HG02610 (cell line): ENCODE results near the gene CTNNA3.
"Not testable (repeated sequence)": the region's sequence is repeated elsewhere in the genome, so short reads cannot be mapped to it uniquely, and the experiment has no call there.

Experiments
- ATAC-seq: cut with Tn5 transposase; IDR thresholded peaks from one replicate; pipeline ENCODE4 v1.9.1; 2021; ENCODE audit warnings: mild to moderate bottlenecking, moderate library complexity; ENCODE audit not compliant: unreplicated experiment

Gene CTNNA3

GRCh38 chr10:67259319-67259929 lies 436.6 kb downstream of the CTNNA3 start:
- ATAC-seq, result no peak

- ATAC-seq, result no peak
Measured at GRCh38 chr10:67257427-67258144, 438.4 kb downstream of the CTNNA3 start.

- no peak for ATAC-seq
Measured at GRCh38 chr10:67257018-67257417, 439.0 kb downstream of the CTNNA3 start.

- ATAC-seq, result no peak
Measured at GRCh38 chr10:67250686-67251085, 445.3 kb downstream of the CTNNA3 start.

GRCh38 chr10:67246066-67246555 lies 449.9 kb downstream of the CTNNA3 start:
- no peak for ATAC-seq

- no peak for ATAC-seq
Measured at GRCh38 chr10:67242528-67242927, 453.5 kb downstream of the CTNNA3 start.

- ATAC-seq, result no peak
Measured at GRCh38 chr10:67241451-67241850, 454.5 kb downstream of the CTNNA3 start.

- no peak for ATAC-seq
Measured at GRCh38 chr10:67239864-67240497, 456.0 kb downstream of the CTNNA3 start.

GRCh38 chr10:67230680-67231500 lies 465.1 kb downstream of the CTNNA3 start:
- not testable (repeated sequence) for ATAC-seq

GRCh38 chr10:67225226-67225625 lies 470.8 kb downstream of the CTNNA3 start:
- no peak for ATAC-seq

GRCh38 chr10:67224553-67224952 lies 471.4 kb downstream of the CTNNA3 start:
- no peak for ATAC-seq

GRCh38 chr10:67222934-67223333 lies 473.1 kb downstream of the CTNNA3 start:
- no peak for ATAC-seq

- ATAC-seq, result no peak
Measured at GRCh38 chr10:67221939-67222494, 474.0 kb downstream of the CTNNA3 start.

- ATAC-seq, result no peak
Measured at GRCh38 chr10:67211680-67212079, 484.3 kb downstream of the CTNNA3 start.

- not testable (repeated sequence) for ATAC-seq
Measured at GRCh38 chr10:67207923-67208322, 488.1 kb downstream of the CTNNA3 start.

- ATAC-seq, result no peak
Measured at GRCh38 chr10:67200913-67201564, 495.0 kb downstream of the CTNNA3 start.

- ATAC-seq, result no peak
Measured at GRCh38 chr10:67175354-67175753, 520.6 kb downstream of the CTNNA3 start.

GRCh38 chr10:67173787-67174186 lies 522.2 kb downstream of the CTNNA3 start:
- ATAC-seq, result no peak

- ATAC-seq, result no peak
Measured at GRCh38 chr10:67171970-67172369, 524.0 kb downstream of the CTNNA3 start.

GRCh38 chr10:67156239-67156638 lies 539.8 kb downstream of the CTNNA3 start:
- no peak for ATAC-seq
